HG02642 (cell line): ENCODE measurements around the gene ABCG2.
"Not testable (repeated sequence)": the region's sequence is repeated elsewhere in the genome, so short reads cannot be mapped to it uniquely, and the experiment has no call there.

Source experiments
- ATAC-seq: cut with Tn5 transposase; IDR thresholded peaks from one replicate; pipeline ENCODE4 v1.9.1; 2021; ENCODE audit warnings: mild to moderate bottlenecking; ENCODE audit not compliant: unreplicated experiment, poor library complexity

The ABCG2 gene

DNA sequence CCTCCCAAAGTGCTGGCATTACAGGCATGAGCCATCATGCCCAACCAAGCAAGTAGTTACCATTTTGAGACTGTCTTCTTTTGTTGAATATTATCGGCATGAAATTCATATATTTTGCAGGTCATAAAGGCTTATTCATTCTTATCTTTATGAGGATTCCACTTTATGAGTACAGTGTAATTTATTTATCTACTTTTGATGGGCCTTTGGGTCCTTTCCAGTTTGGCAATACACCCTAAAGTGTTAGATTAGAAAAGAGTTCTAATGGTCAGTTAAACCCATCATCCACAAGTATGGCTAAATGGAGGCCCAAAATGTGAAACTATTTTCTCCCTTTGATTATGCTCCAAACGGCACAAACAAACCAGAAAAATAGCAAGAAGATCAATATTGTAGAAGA lies 10.9 kb upstream of the ABCG2 start:
- no peak for ATAC-seq

- no peak for ATAC-seq
Observed at GRCh38 chr4:88166608-88167007, 8.2 kb upstream of the ABCG2 start.

DNA sequence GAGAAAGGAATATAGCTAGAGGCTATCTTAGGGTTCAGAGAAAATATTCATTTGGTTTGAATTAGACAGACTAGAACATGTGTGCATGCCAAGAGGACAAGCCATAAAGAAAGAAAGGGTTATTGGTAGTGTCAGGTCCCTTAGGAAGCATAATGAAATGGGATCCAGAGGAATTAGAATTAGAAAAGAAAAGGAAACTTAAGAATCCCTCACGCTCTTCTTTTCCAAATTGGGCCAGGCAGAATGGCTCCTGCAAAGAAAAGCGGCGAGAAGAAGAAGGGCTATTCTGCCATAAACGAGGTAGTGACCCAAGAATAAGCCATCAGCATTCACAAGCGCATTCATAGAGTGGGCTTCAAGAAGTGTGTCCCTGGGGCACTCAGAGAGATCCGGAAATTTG lies 4.9 kb upstream of the ABCG2 start:
- ATAC-seq, result no peak

GRCh38 chr4:88162626-88163025 lies 4.2 kb upstream of the ABCG2 start:
- ATAC-seq, result no peak

GRCh38 chr4:88159229-88159725 lies 838 bp upstream of the ABCG2 start:
- no peak for ATAC-seq

DNA sequence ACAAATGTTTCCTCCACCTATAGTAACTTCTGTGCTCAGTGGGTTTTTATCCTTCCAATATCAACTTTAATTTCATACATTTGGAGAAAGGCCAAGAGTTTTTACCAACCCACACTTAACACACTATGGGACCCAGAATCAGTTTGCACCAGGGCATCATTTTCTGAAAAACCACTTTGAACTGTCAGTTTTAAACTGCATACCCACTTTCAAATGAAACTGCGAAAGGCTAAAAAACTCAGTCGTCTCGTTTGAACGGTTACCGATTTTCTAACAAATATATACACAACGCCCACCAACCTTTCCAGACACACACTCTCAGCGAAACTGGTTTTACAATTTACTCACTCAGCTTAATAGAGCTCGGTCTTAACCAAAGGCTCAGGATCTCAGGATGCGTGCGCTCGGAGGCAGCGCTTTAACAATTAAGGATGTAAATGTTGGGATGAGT lies 376 bp downstream of the ABCG2 start:
- peak; percentile 36 for ATAC-seq

- not testable (repeated sequence) for ATAC-seq
Observed at GRCh38 chr4:88152331-88152730, 6.1 kb downstream of the ABCG2 start.

GRCh38 chr4:88148560-88148959 lies 9.9 kb downstream of the ABCG2 start:
- no peak for ATAC-seq

- ATAC-seq, result no peak
Observed at GRCh38 chr4:88147799-88148217, 10.6 kb downstream of the ABCG2 start.

GRCh38 chr4:88146891-88147290 lies 11.5 kb downstream of the ABCG2 start:
- no peak for ATAC-seq

DNA sequence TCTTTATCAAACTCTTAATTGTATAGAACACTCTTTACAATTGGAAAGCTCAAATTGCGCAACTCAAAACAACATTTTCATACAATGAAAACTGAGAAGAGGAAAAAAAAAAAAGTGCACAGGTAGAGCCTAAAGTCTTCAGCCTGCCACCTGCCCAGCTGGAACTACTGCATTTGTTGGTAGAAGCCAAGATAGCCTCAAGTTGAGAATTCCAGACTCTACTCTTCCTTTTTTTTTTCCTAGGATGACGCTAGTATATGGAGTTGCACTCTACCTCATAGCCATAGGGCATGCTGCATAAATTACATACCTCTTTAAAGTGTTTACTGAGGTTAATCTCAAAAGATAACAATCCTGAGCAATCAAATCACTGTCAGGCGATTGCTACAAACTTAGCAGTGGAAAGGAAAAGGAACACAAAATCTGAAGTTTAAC lies 13.6 kb downstream of the ABCG2 start:
- ATAC-seq, result no peak

DNA sequence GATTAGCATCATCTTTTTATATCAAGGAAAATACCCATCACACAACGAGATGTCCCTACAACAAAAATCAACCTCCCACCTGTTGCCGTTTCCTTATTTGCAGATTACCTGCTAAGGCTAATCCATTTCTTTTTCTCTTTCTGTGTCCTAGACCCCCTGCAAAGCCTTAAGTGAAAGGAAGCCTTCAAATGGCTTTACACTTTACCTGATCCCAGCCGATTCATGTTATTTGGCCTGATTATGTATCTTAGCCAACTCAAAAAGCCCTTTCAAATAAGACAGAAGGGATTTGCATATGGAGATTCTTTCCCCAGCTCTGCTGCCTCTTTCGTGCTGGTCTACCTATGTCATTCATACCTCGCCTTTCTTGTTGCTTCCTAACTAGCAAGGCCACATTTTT lies 14.4 kb downstream of the ABCG2 start:
- no peak for ATAC-seq

GRCh38 chr4:88143504-88143903 lies 14.9 kb downstream of the ABCG2 start:
- no peak for ATAC-seq

- no peak for ATAC-seq
Observed at GRCh38 chr4:88138561-88138960, 19.9 kb downstream of the ABCG2 start.

GRCh38 chr4:88137112-88137511 lies 21.3 kb downstream of the ABCG2 start:
- no peak for ATAC-seq

GRCh38 chr4:88136249-88136648 lies 22.2 kb downstream of the ABCG2 start:
- ATAC-seq, result no peak

- ATAC-seq, result no peak
Observed at GRCh38 chr4:88135356-88135663, 23.1 kb downstream of the ABCG2 start.

- ATAC-seq, result no peak
Observed at GRCh38 chr4:88134536-88135355, 23.7 kb downstream of the ABCG2 start.

- no peak for ATAC-seq
Observed at GRCh38 chr4:88134111-88134510, 24.3 kb downstream of the ABCG2 start.

GRCh38 chr4:88130544-88131305 lies 27.7 kb downstream of the ABCG2 start:
- no peak for ATAC-seq

DNA sequence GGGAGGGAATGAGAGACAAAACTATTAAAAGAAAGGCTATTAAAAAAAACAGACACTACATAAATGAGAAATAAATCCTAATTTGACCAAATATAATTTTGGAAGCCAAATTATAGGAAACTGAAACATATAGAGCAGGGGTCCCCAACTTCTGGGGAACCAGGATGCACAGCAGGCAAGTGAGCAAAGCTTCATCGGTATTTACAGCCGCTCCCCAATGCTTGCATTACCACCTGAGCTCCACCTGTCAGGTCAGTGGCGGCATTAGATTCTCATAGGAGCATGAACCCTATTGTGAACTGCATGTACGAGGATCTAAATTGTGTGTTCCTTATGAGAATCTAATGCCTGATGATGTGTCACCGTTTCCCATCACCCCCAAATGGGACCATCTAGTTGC lies 28.4 kb downstream of the ABCG2 start:
- ATAC-seq, result no peak
